ENCODE data around the gene RBM7. TPM values are rescaled to one million over a fixed set of nuclear protein-coding genes. Genes with fewer than 3 reads are reported as not detected.

RBM7 gene
- total and polyA plus RNA-seq, 2 of the 8 experiments (the other 6 are each of a cell fraction or from before 2014, with no cell fraction given): 18.0 to 45.7 TPM

DNA sequence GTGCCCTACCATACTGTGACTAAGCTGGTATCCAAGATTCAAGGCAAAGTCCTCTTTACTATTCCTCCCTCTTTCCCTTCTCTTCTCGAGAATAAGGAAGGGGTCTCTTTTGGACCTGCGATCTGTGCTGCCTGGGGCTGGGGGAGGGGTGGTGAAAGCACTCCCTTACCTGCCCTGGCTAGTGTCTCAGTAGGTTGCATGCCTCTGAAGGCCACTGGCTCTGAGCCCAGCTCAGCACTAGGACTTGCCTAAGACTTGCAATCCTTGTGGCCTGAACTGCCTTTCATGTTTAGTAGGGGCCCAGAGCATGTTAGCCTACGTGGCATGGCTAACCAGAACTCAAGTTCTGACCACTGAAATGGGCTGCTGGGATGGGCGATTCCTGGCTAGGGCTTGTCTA, 25.8 kb downstream of the RBM7 start (continued):
- TF ChIP-seq TAF1 (IDR thresholded peaks at IDR 0.05; ENCODE audit: low read depth, low read length) (no peak), PHF8 (conservative IDR thresholded peaks at IDR 0.05; ENCODE audit: low read depth, low read length) (no peak), BACH1 (IDR thresholded peaks at IDR 0.05; ENCODE audit: low read length) (no peak), KDM1A (IDR thresholded peaks at IDR 0.05; ENCODE audit: borderline replicate concordance, low read length) (no peak)
